ENCODE results near the gene FAM72A.
"Not testable (repeated sequence)": the region's sequence is repeated elsewhere in the genome, so short reads cannot be mapped to it uniquely, and the experiment has no call there.

DNA sequence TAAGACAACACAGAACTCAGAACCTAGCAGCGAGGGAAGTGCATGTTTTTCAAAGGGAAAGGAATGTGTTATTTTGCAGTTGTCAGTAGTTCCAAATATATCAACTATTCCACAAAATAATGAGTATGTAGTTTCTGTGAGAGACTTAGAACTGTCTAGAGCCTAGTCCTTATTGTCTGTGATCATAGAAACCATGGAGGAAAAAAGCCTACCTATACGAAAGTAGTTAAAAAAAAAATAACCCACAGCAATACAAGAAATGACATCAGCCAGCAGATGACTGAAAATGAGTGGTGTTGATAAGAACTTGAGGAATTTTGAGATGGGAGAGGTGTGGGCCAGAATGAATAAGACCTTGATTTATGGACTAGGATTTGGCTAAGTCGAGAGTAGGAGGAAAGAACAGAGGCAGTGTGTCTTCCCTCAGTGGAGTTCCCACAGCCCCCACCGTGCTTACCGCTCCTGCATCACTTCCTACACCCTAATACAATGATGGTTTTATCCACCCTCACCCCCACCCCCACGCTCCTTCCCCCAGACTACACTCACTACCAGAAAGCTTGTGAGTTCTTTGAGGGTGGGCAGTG lies 21.6 kb upstream of the FAM72A start:
- TF ChIP-seq, protein P1, sequence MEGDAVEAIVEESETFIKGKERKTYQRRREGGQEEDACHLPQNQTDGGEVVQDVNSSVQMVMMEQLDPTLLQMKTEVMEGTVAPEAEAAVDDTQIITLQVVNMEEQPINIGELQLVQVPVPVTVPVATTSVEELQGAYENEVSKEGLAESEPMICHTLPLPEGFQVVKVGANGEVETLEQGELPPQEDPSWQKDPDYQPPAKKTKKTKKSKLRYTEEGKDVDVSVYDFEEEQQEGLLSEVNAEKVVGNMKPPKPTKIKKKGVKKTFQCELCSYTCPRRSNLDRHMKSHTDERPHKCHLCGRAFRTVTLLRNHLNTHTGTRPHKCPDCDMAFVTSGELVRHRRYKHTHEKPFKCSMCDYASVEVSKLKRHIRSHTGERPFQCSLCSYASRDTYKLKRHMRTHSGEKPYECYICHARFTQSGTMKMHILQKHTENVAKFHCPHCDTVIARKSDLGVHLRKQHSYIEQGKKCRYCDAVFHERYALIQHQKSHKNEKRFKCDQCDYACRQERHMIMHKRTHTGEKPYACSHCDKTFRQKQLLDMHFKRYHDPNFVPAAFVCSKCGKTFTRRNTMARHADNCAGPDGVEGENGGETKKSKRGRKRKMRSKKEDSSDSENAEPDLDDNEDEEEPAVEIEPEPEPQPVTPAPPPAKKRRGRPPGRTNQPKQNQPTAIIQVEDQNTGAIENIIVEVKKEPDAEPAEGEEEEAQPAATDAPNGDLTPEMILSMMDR (IDR thresholded peaks at IDR 0.05; ENCODE audit: extremely low read depth in 1 of 2, insufficient read depth in 1 of 2, low read depth in 1 of 2, low read length in 2 of 2) = not testable (repeated sequence)
- TF ChIP-seq POLR2A (IDR thresholded peaks at IDR 0.05; ENCODE audit: low read depth, low read length); POLR2AphosphoS5 (IDR thresholded peaks at IDR 0.05; ENCODE audit: insufficient read depth, low read depth, low read length); EZH2 (IDR thresholded peaks at IDR 0.05; ENCODE audit: borderline replicate concordance, low read depth, low read length, severe bottlenecking); MAX (IDR thresholded peaks at IDR 0.05; ENCODE audit: insufficient read depth, insufficient read length); MYC (IDR thresholded peaks at IDR 0.05; ENCODE audit: low read depth, low read length); GATA2 (IDR thresholded peaks at IDR 0.05; ENCODE audit: insufficient read depth, insufficient read length, low read depth, low read length); JUN (IDR thresholded peaks at IDR 0.05; ENCODE audit: borderline replicate concordance, insufficient read depth, insufficient read length, low read depth): not testable (repeated sequence)
